GM19463 (cell line): ENCODE results near the gene CLCNKA.
A peak's percentile ranks its signal among the peaks of the same experiment; 100 is the strongest.
"Not testable (repeated sequence)": the region's sequence is repeated elsewhere in the genome, so short reads cannot be mapped to it uniquely, and the experiment has no call there.

Experiments used
- ATAC-seq: cut with Tn5 transposase; IDR thresholded peaks from one replicate; pipeline ENCODE4 v1.9.1; 2021; ENCODE audit warnings: mild to moderate bottlenecking, moderate library complexity; ENCODE audit not compliant: unreplicated experiment

CLCNKA gene

DNA sequence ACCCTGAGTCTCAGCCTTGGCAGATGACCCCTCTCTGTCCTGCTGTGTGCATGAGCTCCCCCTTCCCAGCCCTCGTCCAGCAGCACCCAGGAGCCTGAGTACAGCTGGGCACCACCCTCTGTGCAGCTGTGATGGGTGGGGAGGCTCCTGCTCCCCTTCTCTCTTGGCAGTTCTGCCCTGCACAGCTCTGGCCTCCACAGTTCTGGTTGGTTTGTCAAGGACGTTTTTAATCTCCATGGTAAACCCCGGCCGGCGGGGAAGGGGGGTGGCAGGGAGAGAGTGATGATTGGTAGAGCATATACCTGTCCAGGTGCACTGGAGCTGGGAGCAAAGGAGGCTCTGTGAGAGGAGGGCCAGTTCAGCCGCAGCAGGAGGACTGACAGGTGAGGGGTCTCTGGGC lies at the start of gene CLCNKA:
Gene CLCNKA (plus strand): TSS at position 356 of the 400 bp plus-strand sequence. CDS start 584 bp downstream, outside the sequence.
- no peak for ATAC-seq

- no peak for ATAC-seq
These were observed 49.4 kb upstream of the CLCNKA start for GRCh38 chr1:15972409-15972808.

DNA sequence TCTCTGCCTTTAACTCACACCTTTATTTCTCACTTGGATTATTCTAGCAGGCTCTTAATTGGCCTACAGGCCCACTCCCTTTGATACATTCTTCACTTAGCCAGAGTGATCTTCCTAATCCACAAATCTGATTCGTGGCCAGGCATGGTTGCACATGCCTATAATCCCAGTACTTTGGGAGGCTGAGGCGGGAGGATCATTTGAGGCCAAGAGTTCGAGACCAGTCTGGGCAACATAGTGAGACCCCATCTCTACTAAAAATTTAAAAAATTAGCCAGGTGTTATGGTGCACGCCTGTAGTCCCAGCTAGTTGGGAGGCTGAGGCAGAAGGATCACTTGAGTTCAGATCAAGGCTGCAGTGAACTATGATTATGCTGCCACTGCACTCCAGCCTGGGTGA lies 48.1 kb upstream of the CLCNKA start:
- ATAC-seq: no peak

DNA sequence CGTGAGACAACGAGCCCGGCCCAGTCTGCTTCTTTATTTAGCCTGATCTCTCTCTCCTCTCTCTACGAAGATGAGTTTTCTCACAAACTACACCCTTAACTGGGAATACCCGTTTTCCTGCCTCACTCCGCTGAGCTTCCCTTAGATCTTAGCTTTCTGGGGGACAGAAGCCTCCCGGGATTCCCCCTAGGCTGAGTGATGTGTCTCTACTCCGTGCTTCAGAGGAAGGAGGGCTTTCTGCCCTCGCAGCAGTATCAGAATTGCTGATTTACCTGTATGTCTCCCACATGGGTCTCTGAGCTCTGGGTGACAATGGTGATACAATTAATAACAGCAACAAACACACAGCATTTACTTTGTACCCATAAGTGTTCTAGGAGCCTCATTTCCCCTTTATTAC lies 47.0 kb upstream of the CLCNKA start:
- peak; percentile 31 for ATAC-seq

- ATAC-seq: peak; percentile 59
These were observed 46.5 kb upstream of the CLCNKA start for GRCh38 chr1:15975358-15975804.

DNA sequence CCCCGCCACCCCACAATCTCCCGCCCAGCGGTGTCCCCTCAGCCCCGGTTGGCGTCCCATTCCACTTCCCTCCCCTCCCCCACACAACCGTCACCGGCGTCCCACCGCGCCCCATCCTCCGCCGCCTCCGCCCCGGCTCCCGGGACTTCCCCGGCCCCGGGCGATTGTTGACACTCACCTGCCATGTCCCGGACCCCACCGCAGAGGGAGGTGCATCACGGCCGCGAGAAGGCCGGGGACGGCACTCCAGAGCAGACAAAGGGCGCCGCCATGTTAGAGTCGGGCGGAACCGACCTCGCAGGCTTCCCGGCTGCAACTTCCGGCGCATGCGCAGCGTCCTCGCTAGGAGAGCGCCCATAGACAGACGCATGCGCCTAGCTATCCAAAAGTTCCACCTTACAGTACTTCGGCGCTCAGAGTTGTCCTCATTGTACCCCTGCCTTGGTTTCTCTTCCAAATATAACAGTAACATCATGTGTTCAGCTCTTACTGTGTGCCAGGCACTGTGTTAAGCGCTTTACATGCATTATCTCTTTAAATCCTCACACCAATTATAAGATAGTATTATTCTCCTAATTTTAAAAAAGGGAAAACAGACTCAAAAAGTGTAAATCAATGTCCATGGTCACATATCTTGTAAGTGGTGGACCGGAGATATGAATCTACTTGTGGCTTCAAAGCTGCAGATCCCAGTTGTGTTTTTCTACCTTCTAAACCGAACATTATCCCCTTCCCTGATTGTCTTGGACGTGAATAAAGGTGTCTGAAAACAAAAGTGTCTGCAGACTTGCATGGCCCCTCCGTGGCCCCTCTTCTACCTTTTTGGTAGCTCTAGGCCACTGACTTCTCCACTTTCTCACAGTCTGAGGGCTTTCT lies 45.8 kb upstream of the CLCNKA start, which contains the start of gene ZBTB17:
Gene ZBTB17 (minus strand): TSS at position 297 of the 876 bp plus-strand sequence. CDS start 27,606 bp downstream, outside the sequence.
- peak; percentile 81 for ATAC-seq

GRCh38 chr1:15977947-15978346 lies 43.9 kb upstream of the CLCNKA start:
- ATAC-seq: not testable (repeated sequence)

DNA sequence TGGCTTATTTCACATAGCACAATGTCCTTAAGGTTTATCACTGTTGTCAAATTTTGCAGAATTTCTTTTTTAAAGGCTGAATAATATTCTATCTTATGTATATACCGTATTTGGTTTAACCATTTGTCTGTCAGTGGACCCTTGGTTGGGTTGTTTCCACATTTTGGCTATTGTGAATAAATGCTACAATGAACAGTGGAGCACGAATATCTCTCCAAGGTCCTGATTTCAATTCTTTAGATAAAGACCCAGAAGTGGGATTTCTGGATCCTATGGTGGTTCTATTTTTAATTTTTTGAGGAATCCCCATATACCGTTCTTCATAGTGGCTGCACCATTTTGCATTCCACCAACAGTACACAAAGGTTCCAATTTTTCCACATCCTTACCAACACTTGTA lies 40.2 kb upstream of the CLCNKA start:
- ATAC-seq: no peak

DNA sequence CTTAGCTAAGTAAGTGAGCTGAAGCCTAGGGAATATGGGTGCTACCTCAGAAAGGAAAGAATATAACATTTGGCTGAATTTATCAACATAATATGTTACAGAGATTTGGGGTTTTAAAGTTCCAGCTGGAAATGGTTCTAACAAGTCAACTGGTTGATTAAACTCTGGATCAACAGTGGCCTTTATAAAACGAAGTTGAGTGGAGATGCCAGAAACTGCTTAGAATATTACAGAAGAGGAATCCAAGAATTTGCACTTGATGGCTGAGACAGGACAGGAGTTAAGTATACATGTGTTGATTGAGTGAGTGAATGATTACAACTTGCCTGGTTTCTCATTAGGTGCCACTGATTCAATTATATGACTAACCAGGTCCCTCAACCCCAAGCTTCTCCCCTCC lies 38.6 kb upstream of the CLCNKA start:
- ATAC-seq: no peak

DNA sequence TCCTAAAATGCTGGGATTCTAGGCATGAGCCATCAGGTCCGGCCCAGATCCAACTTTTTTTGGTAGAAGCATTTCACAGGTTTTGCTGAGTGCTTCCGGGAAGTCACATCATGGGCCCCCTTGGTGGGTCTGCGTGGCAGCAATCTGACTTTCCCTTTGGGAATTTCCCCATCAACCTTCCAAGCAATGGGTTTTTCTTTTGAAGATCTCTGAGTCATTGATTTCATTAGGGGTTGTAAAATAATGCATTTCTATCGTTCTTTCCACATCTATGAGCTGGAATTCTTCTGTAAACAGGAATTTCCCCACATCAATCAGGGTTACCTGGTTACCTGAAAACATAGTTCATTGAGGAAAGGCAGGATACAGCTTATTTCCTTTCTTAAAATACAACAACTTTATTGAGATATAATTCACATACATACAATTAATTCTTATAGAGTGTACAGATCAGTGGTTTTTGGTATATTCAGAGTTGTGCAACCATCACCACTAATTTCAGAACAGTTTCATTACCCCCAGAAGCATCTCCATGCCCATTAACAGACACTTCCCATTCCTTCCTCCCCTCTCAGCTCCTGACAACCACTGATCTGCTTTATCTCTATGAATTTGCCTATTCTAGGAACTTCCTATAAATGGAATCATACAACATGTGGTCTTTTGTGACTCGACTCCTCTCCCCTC lies 36.1 kb upstream of the CLCNKA start:
- no peak for ATAC-seq

- ATAC-seq: no peak
These were observed 32.7 kb upstream of the CLCNKA start for GRCh38 chr1:15988856-15989736.

- ATAC-seq: no peak
These were observed 32.1 kb upstream of the CLCNKA start for GRCh38 chr1:15989776-15990175.

DNA sequence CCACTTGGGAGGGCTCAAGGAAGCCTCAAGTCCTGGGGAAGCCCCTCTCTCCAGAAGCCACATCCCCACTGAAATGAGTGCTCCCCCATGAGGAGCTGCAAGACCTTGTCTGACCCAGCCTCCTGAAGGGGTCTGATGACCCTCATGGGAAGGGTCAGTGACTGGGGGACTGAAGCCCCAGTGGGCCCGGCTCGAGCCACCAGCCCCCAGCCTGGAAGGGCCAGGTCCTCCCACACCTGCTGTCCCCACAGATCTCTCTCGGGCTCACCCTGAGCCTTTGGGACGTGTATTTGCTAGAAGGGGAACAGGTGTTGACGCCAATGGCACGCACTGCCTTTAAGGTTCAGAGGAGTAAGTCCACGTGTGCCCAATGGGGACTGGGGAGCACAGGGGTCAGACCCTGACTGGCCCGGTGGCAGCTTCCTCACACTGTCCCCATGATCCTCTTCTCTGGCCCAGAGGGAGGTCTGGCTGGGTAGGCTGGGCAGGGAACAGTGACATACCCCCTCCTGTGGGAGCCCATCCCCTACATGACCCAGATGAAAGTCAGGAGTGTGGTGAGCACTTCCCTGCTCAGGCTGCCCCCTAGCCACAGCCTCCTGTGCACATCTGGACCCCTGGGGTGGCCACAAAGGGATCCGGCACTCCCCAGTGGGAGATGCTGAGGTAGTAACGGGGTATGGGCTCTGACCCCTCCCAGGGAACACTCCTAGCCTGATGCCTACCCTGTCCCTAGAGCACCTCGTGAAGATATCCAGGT lies 30.2 kb upstream of the CLCNKA start:
- no peak for ATAC-seq

- ATAC-seq: no peak
These were observed 29.7 kb upstream of the CLCNKA start for GRCh38 chr1:15992187-15992553.

- ATAC-seq: no peak
These were observed 29.0 kb upstream of the CLCNKA start for GRCh38 chr1:15992582-15993500.

- no peak for ATAC-seq
These were observed 28.2 kb upstream of the CLCNKA start for GRCh38 chr1:15993666-15994065.

GRCh38 chr1:15994081-15994480 lies 27.8 kb upstream of the CLCNKA start:
- ATAC-seq: no peak

DNA sequence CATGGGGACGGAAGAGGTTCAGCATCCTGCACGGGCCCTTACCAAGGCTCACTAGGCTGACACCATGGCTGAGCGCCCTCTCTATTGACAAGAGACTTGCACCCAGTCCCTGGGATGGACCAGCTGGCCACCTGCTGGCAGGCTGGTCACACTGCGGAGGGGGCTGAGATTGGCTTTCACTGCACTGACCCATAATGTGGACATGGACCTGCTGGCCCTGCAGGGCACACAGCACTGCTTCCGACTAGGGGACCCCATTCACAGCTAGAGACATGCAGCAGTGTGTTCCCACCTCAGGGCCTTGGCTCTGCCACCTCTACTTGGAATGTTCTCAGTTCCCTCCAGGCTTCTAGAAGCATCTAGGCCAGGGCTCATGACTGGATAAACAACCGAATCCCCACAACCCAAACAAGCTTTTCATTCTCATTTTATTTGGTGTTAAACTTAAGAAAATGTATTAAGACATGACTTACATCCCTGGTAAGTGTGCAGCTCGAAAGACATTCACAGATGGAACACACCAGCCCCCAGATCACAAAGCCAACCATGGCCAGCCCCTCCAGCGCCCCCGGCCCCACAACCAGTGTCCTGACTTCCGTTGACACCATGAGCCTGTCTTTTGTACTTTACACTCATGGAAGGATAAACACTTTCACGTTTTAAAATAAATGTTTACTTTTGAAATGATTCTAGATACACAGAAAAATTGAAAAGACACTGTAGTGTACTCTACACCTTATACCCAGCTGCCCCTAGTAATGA lies 27.1 kb upstream of the CLCNKA start:
- no peak for ATAC-seq
